GOT3 (cell line): ENCODE data around the gene DGCR2.
"Not testable (repeated sequence)": the region's sequence is repeated elsewhere in the genome, so short reads cannot be mapped to it uniquely, and the experiment has no call there.

Experiments
- DNase-seq: peaks from one replicate; lab custom pipeline; 2025; ENCODE audit warnings: mixed read lengths; lab: John Stamatoyannopoulos, UW

The DGCR2 gene

GRCh38 chr22:19122143-19122751 is at the start of gene DGCR2:
DGCR2 (minus strand) TSS chr22:19122412; CDS start chr22:19122206, 206 bp downstream.
- peak; percentile 82 for DNase-seq

- no peak for DNase-seq
Measured at GRCh38 chr22:19169947-19170318, 47.7 kb upstream of the DGCR2 start.

- no peak for DNase-seq
Measured at GRCh38 chr22:19169002-19169946, 47.1 kb upstream of the DGCR2 start.

- DNase-seq: no peak
Measured at GRCh38 chr22:19168088-19168890, 46.1 kb upstream of the DGCR2 start.

- no peak for DNase-seq
Measured at GRCh38 chr22:19167106-19167869, 45.1 kb upstream of the DGCR2 start.

GRCh38 chr22:19166421-19166820 is 44.2 kb upstream of the DGCR2 start:
- DNase-seq: no peak

- no peak for DNase-seq
Measured at GRCh38 chr22:19164425-19164824, 42.2 kb upstream of the DGCR2 start.

- DNase-seq: not testable (repeated sequence)
Measured at GRCh38 chr22:19158649-19159048, 36.4 kb upstream of the DGCR2 start.

- not testable (repeated sequence) for DNase-seq
Measured at GRCh38 chr22:19156109-19156508, 33.9 kb upstream of the DGCR2 start.

- DNase-seq: no peak
Measured at GRCh38 chr22:19152942-19153883, 31.0 kb upstream of the DGCR2 start.

- DNase-seq: no peak
Measured at GRCh38 chr22:19151329-19152191, 29.3 kb upstream of the DGCR2 start.

GRCh38 chr22:19150482-19151328 is 28.5 kb upstream of the DGCR2 start:
- no peak for DNase-seq

GRCh38 chr22:19149991-19150390 is 27.8 kb upstream of the DGCR2 start, which contains the start of gene GSC2:
GSC2 (minus strand) TSS chr22:19150292; CDS start chr22:19150283, 9 bp downstream.
- no peak for DNase-seq

GRCh38 chr22:19149047-19149883 is 27.1 kb upstream of the DGCR2 start:
- no peak for DNase-seq

- DNase-seq: no peak
Measured at GRCh38 chr22:19148417-19149046, 26.3 kb upstream of the DGCR2 start.

- no peak for DNase-seq
Measured at GRCh38 chr22:19147195-19147780, 25.1 kb upstream of the DGCR2 start.
